ENCODE measurements around the gene RS1. TPM values are rescaled to one million over a fixed set of nuclear protein-coding genes. Genes with fewer than 3 reads are reported as not detected.

RS1 gene
- total RNA-seq, 6 experiments from 2014 or later: not detected

DNA sequence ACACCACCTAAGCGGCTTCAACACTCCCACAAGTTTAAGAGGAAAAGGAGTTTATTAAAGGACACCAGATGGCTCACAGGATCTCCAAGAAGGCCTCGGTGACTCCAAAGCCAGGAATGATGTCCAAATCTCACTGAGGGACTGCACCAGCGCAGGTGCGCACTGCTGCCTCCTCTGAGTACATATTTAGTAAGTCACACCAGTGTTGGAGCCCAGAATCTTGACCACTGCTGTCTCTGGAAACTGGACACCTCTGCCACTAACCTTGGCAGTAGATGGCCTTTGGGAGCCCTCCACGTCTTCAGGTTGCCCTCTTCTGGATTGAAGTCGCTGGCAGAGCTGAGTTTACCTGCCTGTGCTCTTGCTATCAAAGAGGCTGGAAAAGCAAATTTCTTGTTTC lies 10.1 kb upstream of the RS1 start:
- H3K9me3 ChIP-seq: no peaks in the 10 kb centered on the region
- H3K27ac ChIP-seq: no peak overlapping the region
- H3K4me1 ChIP-seq: no peaks in the 10 kb centered on the region
- intact Hi-C loops (cut with DNase I): no loop called here
- TF ChIP-seq POLR2A (IDR thresholded peaks at IDR 0.05): no peak
- TF ChIP-seq, protein P1, sequence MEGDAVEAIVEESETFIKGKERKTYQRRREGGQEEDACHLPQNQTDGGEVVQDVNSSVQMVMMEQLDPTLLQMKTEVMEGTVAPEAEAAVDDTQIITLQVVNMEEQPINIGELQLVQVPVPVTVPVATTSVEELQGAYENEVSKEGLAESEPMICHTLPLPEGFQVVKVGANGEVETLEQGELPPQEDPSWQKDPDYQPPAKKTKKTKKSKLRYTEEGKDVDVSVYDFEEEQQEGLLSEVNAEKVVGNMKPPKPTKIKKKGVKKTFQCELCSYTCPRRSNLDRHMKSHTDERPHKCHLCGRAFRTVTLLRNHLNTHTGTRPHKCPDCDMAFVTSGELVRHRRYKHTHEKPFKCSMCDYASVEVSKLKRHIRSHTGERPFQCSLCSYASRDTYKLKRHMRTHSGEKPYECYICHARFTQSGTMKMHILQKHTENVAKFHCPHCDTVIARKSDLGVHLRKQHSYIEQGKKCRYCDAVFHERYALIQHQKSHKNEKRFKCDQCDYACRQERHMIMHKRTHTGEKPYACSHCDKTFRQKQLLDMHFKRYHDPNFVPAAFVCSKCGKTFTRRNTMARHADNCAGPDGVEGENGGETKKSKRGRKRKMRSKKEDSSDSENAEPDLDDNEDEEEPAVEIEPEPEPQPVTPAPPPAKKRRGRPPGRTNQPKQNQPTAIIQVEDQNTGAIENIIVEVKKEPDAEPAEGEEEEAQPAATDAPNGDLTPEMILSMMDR (IDR thresholded peaks at IDR 0.05): no peak
- no peak for DNase-seq
- WGBS (ENCODE audit: insufficient coverage, low coverage, low lambda C conversion rate, missing lambda C conversion rate): 67% methylated on average over 6 of the region's 6 CpGs
- ATAC-seq: no peak
- no peaks in the 10 kb centered on the region for H3K36me3 ChIP-seq
- no peak overlapping the region for H3K4me3 ChIP-seq
- no peaks in the 10 kb centered on the region for H3K27me3 ChIP-seq

DNA sequence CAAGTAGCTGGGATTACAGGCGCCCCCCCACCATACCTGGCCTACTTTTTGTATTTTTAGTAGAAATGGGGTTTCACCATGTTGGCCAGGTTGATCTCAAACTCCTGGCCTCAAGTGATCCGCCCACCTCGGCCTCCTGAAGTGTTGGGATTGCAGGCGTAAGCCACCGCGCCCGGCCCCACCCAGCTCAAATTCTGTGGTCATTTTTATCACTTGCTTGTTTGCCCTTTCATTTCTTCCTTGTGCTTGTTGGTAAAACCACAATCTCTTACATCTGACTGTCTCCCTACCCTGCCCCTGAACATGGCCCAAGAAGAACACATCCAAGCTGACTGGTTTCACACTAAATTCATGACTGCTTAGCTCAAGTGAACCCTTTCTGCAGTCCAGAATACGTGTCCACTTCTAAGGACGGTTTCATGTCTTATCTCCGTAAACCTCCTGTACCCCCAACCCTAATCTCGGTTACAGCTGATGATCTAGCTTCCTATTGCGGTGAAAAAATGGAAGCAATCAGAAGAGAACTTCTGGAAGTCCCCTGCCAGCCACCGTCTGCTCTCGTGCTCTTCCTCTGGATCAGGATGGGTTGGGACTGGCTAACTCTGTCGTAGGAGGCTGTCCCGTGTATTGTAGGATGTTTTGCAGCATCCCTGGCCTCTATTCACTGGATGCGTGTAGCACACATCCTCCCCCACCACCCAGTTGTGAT lies 5.4 kb upstream of the RS1 start:
- H3K27me3 ChIP-seq: no peaks in the 10 kb centered on the region
- intact Hi-C loops (cut with DNase I): no loop called here
- H3K9me3 ChIP-seq: no peaks in the 10 kb centered on the region
- TF ChIP-seq POLR2A (IDR thresholded peaks at IDR 0.05): no peak
- TF ChIP-seq, protein P1 (IDR thresholded peaks at IDR 0.05): no peak
- no peak overlapping the region for H3K4me3 ChIP-seq
- H3K4me1 ChIP-seq: no peaks in the 10 kb centered on the region
- no peaks in the 10 kb centered on the region for H3K36me3 ChIP-seq
- 71% methylated on average over 16 of the region's 17 CpGs for WGBS (ENCODE audit: insufficient coverage, low coverage, low lambda C conversion rate, missing lambda C conversion rate)
- ATAC-seq: no peak
- no peak for DNase-seq
- no peak overlapping the region for H3K27ac ChIP-seq

DNA sequence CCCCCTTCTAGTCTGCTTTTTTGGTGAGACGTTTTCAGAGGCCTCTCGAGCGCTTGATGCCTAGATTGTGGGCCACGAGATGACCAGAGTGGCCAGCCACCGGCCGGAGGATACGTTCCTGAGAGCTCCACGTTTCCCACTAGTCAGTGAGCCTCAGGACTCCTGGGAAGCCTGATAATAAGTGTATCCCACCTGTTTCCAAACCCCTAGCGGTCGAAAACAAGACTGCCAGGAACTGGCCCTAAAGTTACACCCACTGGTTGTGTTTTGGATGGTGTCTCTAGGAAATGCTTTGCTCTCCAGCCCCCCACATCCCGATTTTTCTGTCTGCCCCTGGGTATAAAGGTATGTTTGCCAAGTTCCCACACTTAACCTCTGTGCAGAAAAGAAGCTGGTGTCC lies 4.6 kb upstream of the RS1 start:
- no peaks in the 10 kb centered on the region for H3K4me1 ChIP-seq
- intact Hi-C loops (cut with DNase I): no loop called here
- no peak overlapping the region for H3K27ac ChIP-seq
- no peaks in the 10 kb centered on the region for H3K36me3 ChIP-seq
- H3K9me3 ChIP-seq: no peaks in the 10 kb centered on the region
- 35% methylated on average over 7 of the region's 11 CpGs for WGBS (ENCODE audit: insufficient coverage, low coverage, low lambda C conversion rate, missing lambda C conversion rate)
- H3K4me3 ChIP-seq: no peak overlapping the region
- DNase-seq (no peak), ATAC-seq (no peak)
- no peaks in the 10 kb centered on the region for H3K27me3 ChIP-seq
- TF ChIP-seq, protein P1 (IDR thresholded peaks at IDR 0.05): no peak
- no peak for TF ChIP-seq POLR2A (IDR thresholded peaks at IDR 0.05)

DNA sequence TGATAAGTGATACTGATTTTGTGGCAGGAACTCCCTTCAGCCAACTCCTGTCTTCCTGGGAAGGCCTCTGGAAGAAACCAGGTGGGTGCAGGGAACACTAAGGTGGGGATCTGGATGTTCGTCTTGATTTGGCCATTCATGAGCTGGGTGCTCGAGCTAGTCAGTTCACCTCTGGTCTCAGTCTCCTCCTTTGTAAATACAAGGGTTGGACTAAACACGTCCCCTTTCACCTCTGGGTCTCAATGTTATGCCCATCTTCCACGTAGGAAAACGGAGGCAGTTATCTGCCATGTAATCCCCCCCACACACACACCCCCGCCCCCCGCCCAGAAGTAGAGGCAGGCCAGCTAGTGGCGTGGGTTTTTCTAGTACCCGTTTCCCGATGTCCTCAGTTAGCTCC lies 4.1 kb upstream of the RS1 start:
- ATAC-seq (no peak), DNase-seq (no peak)
- 69% methylated on average over 5 of the region's 10 CpGs for WGBS (ENCODE audit: insufficient coverage, low coverage, low lambda C conversion rate, missing lambda C conversion rate)
- H3K4me3 ChIP-seq: no peak overlapping the region
- no peaks in the 10 kb centered on the region for H3K9me3 ChIP-seq
- TF ChIP-seq POLR2A (IDR thresholded peaks at IDR 0.05): no peak
- no peaks in the 10 kb centered on the region for H3K36me3 ChIP-seq
- H3K4me1 ChIP-seq: no peaks in the 10 kb centered on the region
- H3K27me3 ChIP-seq: no peaks in the 10 kb centered on the region
- H3K27ac ChIP-seq: no peak overlapping the region
- intact Hi-C loops (cut with DNase I): no loop called here

DNA sequence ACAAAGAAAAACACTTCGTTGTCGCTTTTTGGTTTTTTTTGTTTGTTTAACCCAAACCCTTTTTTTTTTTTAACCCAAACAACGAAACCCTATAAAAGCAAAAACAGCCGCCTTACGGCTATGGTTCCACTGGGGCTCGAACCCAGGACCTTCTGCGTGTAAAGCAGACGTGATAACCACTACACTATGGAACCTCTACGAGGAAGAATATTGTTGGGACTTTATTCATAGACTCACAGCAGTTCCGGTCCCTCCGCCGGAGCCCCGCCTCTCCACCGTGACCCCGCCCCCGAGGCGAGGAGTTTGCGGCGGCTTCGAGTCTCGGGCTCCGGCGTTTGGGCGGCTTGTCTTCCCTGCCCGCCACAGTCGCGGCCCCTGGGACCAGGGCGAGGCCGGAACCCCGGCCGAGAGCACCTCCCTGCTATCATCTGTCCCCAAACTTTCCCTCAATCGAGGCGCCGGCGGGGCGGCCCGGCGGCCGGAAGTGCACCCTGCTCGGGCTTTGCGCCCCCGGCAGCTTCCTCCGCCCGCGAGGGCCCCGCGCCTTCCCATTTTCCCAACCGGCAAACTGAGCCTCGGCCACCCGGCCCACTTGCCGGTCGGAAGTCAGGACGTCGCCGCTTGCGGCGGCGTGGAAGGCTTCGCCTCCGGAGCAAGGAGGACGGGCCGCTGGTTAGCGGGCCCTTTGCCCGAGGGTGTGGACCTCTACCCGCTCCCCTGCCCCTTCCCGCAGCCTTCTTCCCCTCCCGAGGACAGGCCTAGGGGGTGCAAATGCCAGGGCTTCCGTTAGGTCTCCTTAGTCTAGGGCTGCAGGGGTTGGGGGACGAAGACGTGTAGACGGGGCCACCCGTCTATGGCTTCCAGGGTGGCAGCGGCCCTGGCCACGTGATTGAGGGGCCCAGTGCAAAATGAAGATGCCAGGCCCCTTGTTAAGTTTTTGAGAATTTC lies 3.2 kb upstream of the RS1 start:
- DNase-seq: peak; percentile 73 to 81 (median 76)
- H3K9me3 ChIP-seq: no peaks in the 10 kb centered on the region
- H3K27me3 ChIP-seq: no peaks in the 10 kb centered on the region
- WGBS (ENCODE audit: insufficient coverage, low coverage, low lambda C conversion rate, missing lambda C conversion rate): 25% methylated on average over 32 of the region's 74 CpGs
- intact Hi-C loops (cut with DNase I): no loop called here
- no peaks in the 10 kb centered on the region for H3K4me1 ChIP-seq
- no peaks in the 10 kb centered on the region for H3K36me3 ChIP-seq
- H3K4me3 ChIP-seq: peak overlapping the region; percentile 45 to 70 (median 69)
- peak; percentile 91 to 96 (median 93) for ATAC-seq
- peak overlapping the region; percentile 58 to 72 (median 59) for H3K27ac ChIP-seq
- TF ChIP-seq POLR2A (IDR thresholded peaks at IDR 0.05): peak; percentile 25
- TF ChIP-seq, protein P1 (IDR thresholded peaks at IDR 0.05): no peak

Data from right lobe of liver (tissue), 6 donors.